Stimulated activated CD4-positive, alpha-beta T cell treated with anti-CD3 and anti-CD28 coated beads, Interleukin-1b, Interleukin-23, amount 100 ng/mL, for 4 hours (primary cell): ENCODE data around the gene PFDN6.
A peak's percentile ranks its signal among the peaks of the same experiment; 100 is the strongest.
"Not testable (repeated sequence)": the region's sequence is repeated elsewhere in the genome, so short reads cannot be mapped to it uniquely, and the experiment has no call there.

ENCODE experiments used
- DNase-seq, 2 donors: peaks; one replicate each; pipeline ENCODE4 v3.0.0-alpha.2; 2020; ENCODE audit warnings: low read depth in 2 of 2

The PFDN6 gene

DNA sequence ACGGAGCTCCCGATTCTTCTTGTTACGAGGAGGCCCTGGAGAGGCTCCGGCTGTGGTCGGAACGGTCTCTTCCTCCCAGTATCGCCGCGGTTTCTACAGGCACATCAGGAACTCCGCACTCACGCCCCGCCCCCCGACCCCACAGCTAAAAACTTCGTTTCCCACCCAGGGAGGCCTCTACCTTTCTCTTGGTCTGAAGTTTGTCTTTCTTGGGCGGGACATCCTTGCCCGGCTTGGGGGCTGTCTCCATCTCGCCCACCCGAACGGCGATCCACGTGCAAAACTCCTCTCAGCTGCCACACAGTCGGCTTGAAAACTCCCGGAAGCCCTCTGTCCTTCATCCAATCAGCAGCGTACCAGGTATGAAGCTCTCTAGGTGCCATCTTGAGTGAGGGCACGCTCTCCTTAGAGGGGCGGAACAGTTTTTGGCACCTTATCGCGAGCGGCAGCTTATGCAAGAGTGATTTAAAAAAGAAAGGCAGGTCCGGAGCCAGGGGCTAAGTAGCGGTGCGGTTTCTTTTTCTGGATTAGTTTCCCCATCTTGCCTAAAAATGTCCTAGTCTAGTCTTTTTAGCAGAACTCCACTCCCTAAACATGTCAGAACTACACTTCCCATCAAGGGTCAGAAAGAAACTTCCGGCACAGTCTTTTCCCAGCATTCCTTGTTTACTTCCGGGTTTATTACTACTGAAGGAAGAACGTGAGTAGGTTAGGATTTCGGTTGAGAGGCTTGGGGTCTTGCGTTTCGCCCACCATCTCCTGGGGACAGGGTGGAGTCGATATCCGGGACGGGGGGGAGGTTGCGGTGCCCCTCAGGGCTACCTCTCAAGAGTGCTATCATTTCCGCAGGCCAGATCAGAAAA, at the start of gene PFDN6, which contains the start of gene WDR46:
Gene PFDN6, plus strand, starts transcription at position 681 of the 863 bp plus-strand sequence. CDS start 256 bp downstream, outside the sequence.
Gene WDR46, minus strand, starts transcription at position 319 of the 863 bp plus-strand sequence. Its CDS starts 69 bp downstream, at position 250.
- peak; percentile 52 to 71 for DNase-seq

DNA sequence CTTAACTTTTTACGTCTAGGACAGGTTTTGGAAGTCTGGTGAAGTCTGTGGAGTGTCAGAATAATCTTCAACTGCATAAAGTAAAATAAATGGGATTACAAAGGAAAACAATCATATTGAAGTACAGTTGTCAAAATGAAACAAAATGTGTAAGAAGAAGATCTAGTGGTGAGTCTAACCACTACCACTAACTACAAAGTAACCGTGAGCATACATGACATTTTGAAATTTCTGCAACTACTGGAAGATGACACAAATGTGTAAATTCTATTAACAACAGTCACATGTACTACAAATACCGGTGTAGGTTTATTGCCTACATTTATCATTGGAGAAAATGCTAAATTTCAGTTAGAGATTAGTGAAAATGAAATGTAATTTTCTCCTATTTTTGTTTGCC, 47.4 kb upstream of the PFDN6 start:
- DNase-seq = no peak

DNA sequence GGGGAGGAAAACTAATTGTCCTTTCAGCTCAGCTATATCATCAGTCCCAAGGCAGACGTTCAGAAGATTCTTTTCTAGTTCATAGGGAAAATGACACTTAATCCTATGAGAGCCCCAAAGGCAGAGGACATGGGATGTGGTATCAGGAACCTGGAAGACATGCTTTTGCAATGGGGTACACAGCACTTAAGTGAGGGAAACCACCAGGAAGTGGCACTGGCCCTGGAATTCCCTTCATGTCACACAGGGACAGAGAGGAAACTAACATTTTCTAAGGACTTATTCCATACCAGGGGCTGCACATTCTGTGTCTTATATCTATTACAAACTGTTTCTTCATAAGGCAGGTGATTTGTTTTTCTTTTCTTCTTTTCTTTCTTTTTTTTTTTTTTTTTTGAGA, 45.9 kb upstream of the PFDN6 start:
- DNase-seq = no peak

DNA sequence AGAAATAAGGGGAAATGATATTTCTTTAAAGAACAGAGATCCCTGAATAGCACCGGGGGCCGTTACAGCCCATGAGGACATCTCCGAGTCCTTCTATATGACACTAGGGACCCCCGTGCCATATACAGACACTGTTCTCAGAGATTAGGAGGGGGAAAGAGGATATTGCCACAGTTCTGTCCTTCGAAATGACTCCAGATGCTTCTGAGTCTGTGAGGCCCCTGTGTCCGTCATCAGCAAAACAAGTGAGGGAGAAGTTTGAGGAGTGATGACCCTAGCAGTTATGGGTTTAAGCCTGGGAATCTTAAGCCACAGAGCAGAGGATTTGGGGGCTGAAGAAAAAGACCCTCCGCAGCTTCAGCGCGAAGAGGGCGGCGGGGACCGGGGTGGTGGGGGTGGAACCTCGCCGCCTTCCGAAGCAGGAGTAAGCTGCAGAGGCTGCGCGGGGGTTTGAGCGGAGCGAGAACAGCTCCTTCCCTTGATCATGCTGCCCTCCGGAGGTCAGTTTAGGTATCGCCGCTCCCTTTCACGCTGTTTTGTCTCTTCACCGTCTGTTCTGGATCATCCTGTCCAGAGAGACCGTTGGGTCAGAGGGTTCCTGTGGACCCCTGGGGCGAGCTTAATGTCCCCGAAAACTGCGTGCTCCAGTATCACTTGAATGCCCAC, 41.3 kb upstream of the PFDN6 start:
- DNase-seq = peak; percentile 90 to 92

DNA sequence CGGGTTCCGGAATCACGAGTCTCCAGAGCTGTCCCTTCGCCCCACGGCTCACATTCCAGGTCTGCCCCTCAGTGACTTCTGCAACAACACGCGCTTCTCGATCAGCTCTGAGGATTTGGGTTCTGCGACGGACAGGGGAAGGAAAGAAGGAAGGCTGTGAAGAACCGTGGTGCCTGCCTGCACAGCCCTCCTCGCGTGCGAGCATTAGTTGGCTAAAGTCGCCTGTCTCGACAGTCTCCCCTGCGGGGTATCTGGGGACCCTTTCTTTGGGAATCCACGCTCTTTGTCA, 40.8 kb upstream of the PFDN6 start:
- no peak for DNase-seq

DNA sequence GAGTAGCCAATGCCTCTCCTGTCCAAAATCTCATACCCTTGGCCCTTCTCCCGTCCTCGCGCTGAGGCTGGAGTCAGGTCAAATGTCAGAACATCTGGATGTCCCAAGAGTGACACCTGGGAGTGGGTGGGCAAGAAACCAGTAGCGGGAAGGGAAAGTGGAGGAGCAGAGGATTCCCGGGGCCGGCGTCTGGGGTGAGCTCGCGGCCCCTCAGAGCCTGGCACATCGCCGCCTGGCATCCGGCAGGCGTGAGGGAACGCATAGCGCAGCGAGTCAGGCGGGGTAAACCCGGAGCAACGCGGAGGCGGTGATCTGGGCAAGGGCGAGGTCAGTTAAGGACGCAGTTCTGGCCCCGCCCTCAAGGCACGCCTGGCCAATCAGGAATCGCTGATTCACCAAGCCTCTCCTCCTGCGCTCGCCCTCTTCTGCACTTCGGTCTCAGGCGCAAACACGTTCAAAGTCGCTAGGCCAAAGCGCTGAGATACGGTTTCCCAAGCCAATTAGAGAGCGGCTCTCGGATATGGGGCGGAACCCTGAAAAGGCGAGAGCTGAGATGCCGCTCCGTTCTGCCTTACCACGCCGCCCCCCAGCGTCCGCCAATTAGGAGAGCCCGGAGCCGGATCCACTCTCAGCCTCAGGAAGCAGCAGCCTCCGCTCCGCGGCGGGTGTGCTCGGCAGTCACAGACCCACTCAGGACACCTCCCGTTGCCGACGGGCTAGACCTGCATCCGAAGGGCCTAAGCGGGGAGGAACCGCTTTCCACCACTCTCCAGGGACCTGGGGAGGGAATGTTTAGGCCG, 40.3 kb upstream of the PFDN6 start:
- DNase-seq = peak; percentile 87

DNA sequence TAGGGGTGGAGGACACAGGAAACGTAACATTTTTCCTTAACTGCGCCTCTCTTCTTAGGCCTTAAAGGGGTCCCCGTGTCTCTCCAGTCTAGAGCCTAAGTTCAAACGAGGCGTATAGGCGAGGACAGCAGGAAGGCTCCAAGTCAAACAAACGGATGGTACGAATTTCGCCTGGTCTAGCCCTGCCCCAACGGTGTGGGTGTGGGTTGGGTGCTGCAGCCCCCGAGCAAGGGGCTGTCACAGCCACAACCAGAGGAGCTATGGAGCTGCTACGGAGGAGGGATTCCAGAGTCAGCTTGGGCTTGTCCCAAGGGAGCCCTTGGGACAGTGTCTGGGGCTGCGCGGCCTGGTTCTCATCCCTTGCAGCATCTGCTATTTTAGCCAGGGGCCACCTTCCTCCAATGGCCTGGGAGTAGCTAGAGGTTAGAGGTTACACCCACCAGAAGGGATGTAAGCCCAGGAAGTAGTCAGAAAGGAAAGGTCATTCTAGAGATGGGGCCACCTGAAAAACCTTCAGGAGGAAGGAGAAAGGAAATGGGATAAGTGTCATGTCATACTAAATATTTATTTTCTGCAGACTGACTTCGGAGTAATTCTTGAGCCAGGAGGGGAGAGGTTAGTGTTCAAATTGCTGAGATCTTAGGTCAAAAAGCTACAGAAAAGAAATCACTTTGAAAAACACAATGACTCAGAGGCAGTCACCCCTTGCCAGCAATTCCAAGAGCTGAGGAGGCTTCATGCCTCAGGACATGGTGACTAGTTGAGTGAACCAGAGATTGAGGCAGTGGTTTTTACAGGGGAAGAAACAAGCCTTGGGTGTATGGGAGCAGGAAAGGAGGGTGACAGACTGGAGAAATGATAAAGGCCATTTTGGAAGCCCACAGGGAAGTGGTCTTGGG, 39.4 kb upstream of the PFDN6 start:
- no peak for DNase-seq

DNA sequence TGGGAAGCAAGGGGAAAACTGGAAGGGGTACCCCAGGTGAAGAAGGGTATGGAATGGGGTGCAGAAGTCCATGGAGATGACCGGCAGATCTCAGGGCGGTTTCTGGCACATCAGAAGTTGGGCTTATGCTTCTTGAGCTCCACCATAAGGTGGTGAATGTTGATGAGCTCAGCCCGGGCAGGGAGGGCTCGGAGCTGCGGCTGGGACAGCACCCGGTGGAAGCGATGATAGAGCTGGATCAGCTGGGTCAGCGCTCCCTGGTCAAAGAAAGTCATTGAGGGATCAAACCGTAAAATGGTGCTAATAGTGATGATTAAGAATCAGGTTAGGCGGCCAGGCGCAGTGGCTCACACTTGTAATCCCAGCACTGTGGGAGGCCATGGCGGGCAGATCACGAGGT, 38.7 kb upstream of the PFDN6 start:
- DNase-seq = no peak

DNA sequence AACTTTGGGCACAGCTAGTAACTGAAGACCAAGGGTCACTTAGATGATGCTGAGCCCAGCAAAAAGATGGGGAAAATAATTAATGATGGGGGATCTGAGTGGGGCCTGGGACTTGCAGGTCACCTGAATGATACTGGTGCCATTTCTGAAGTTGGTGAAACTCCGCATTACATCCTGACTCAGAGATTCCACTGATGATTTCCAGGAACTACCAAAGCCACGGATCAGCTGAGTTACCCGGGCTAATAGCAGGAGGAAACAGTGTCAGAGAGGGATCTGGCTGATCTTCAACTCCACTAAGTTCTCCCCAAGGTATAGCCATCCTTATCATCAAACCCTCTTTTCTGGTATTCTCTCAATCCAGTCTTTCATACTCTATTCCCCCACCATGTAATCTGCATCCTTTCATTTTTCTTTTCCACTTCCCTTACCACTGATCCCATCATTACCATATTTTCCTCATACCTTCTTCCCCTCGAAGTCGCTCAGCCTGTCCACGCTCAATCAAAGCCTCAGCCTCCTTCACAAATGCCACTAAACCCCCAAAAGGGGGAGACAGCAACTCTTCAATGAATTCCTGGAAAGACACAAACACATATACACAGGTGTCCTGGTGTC, 37.9 kb upstream of the PFDN6 start:
- DNase-seq = no peak

DNA sequence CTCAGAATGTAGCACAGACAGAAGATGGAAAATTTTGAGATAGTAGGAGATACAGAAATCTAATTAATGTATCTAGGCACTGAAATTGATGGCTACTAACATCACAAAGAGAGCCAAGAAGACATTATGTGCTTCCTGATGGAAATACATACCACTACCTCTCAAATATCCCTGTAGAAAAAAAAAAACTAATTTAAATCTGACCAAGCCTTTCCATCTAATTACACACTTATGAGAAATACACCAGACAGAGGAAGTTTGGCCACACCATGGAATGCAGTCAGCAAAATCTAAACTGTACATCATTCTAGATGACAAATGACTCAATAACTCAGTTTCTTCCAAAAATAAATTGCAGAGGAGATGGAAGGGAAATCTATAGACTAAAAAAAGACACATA, 36.6 kb upstream of the PFDN6 start:
- DNase-seq = no peak

DNA sequence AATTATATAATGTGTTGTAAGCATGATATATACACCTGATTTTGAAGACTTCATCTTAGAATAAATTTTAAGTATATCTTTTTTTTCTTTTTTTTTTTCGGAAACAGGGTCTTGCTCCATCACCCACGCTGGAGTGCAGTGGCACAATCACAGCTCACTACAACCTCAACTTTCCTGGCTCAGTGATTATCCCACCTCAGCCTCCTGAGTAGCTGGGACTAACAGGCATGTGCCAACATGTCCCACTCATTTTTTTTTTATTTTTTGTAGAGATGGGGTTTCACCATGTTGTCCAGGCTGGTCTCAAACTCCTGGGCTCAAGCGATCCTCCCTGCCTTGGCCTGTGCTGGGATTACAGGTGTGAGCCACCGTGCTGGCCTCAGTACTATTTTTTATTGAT, 34.8 kb upstream of the PFDN6 start:
- no peak for DNase-seq

DNA sequence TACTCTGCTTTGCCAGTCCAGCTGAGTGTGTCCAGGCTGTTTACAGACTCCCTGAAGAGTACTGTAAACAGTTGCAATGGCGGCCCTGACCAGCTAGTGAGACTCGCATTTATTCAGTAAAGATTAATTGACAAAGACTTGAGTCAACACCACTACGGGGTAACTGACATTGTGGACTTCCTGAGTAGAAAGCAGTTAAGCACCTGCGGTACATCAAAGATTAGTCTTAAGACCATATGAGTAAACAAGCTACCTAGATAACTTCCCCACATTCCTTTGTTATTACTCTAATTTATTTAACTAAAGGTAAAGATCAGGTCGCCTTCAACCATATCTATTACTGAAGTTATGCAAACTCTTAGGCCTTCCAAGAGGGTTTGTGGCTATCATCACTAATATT, 30.4 kb upstream of the PFDN6 start:
- DNase-seq = no peak

DNA sequence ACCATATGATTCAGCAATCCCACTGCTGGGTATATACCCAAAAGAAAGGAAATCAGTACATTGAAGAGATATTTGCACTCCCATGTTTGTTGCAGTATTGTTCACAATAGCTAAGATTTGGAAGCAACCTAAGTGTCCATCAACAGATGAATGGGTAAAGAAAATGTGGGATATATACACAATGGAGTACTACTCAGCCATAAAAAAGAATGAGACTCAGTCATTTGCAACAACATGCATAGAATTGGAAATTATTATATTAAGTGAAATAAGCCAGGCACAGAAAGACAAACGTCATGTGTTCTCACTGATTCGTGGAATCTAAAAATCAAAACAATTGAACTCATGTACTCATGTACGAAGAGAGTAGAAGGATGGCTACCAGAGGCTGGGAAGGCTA, 26.9 kb upstream of the PFDN6 start:
- DNase-seq = not testable (repeated sequence)

DNA sequence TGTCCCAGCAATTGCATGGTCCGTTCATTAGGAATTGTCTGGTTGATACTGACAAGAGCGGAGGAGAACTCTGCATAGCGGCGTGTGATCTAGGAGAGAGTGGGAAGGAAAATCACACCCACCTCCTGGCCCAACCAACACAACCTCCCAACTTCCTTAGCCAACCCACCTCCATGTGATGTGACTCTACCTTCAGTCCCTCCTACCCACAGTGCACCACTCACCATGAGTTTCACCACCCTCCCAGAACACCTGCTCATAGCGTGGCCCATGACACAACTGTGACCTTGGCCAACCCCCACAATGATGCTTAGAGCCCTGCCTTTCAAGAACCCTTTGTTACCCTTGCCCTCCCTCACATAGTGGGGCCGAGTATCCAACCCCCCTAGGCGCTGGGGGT, 25.4 kb upstream of the PFDN6 start:
- DNase-seq = no peak

DNA sequence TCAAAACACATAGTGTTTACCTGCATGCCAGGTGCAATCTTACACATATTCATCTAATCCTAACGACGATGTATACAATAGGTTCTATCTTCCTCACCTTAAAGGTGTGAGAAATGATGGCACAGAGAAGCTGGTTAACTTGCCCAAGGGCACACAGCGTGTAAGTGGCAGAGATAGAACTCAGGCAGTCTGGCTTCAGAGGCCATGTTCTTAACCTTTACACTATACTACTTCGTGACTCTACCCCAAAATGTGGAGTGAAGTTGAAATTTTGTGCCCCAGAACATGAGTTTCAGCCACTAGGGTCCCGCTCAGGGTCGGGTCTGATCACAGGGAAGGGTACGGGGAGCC, 18.3 kb upstream of the PFDN6 start:
- no peak for DNase-seq

DNA sequence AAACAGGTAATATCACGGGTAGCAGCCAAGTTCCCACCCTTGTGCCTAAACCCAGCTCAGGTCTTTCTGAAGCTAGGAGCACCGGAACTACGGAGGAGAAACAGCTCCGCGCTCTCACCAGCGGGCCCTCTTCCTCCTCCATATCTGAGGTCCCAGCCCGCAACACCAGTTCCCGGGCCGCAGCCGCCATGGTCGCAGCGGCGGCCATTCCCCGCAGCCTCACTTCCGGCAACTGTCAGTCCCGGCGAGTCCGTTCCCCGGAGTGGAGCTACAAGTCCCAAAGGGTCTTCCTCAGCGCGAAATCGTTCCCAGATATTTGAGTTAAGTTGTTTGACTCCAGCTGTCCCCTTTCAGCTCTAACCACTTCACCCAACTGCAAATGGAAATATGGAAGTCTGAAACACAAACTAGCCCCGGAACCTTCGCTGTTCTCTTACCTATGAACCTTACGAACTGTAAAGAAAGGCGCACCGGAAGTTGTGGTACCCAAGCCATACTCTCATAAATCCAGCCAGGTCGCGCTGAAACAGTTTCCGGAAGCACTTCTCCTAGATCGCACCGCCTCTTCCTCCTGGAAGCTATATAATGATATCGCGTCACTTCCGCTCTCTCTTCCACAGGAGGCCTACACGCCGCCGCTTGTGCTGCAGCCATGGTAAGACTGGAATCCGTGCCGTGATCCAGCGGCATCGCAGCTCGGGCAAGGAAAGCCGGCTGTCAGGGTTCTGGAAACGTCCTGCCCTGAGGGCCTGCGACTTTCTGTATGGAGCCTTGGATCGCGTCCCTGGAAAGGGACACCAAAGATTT, 17.7 kb upstream of the PFDN6 start, which contains the start of the genes RPS18 and VPS52:
Gene RPS18, plus strand, starts transcription at position 608 of the 807 bp plus-strand sequence. Its CDS starts 45 bp downstream, at position 653.
Gene VPS52, minus strand, starts transcription at position 409 of the 807 bp plus-strand sequence. Its CDS starts 201 bp downstream, at position 208.
- DNase-seq = peak; percentile 70 to 89

DNA sequence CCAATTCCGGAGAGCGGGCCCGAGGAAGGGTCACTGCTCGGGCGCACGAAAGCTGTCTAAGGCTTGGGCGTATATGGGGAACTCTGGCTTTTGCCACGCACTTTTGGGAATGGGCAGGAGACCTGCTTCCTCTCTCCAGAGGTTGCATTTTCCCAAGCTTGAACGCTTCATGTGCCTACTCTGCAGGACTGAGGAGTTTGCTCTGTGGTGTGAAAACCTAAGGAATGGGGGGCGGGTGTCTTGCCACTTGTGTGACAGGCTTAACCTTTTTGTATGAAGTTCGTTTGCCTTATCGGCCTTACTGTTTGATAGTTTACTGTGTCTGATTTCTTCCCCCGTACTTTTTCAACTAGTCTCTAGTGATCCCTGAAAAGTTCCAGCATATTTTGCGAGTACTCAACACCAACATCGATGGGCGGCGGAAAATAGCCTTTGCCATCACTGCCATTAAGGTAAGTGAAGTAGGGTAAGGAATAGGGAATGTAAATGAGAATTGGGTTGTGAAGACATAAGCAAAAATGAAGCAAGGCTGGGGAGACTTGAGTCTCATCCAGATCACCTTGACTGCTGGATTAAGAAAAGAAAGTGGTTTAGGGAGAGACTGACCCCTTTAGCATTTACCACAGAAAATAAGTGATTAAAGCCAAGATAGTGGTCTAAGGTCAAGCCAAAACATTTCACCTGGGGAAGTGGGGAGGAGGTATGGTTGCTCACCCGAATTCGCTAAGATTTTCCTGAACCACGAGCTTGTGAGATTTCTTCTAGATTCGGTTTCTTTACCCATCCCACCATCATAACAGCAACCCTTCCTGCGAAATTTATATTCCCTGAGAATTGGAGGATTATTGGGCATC, 16.9 kb upstream of the PFDN6 start:
- DNase-seq = no peak

DNA sequence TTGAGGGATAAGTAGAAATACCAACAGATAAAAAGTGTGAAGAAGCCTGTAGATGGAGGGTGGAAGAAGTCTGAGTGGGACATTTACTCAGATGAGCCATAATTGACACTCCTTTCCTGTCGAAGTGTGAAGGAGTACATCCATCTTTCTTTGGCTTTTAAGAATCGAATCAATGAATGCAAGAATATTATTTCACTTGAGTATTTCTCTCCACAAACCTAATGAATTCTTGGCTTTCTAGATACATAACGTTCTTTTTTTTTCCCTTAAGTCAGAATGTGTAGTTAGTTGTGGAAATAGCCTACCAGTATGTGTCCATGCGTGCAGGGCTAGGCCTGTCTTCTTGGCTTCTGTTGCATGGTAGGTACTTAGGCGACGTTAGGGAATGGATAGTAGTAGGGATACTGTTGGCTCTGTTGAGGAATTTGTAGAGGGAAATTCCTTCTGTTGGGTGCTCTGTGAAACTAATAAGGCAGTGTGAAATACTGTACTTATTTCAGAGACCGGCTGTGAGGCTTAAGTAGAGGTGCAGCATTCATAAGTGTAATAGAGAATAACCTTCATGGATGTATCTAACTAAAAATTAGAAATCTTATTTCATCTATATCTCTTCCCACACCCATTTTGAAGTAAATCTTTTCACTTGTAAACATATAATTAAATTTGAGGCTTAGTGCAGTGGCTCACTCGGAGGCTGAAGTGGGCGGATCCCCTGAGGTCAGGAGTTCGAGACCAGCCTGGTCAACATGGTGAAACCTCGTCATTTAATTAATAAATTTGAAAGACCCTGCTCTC, 16.1 kb upstream of the PFDN6 start:
- DNase-seq = no peak
